Iris pigment epithelial cell (primary cell): ENCODE measurements around the gene STEAP3.

Experiments used
- DNase-seq: peaks from one replicate; pipeline ENCODE4 v3.0.0-alpha.2; 2011; ENCODE audit warnings: low read depth

The STEAP3 gene

GRCh38 chr2:119223521-119224390 lies at the start of gene STEAP3:
Gene STEAP3 (plus strand): TSS chr2:119223834. CDS start chr2:119231013, 7,179 bp downstream.
- DNase-seq, result peak; percentile 28

GRCh38 chr2:119174216-119174992 lies 49.2 kb upstream of the STEAP3 start:
- DNase-seq, result peak; percentile 33

- DNase-seq, result no peak
Observed at GRCh38 chr2:119174993-119175347, 48.7 kb upstream of the STEAP3 start.

- DNase-seq, result no peak
Observed at GRCh38 chr2:119175517-119175916, 48.1 kb upstream of the STEAP3 start.

GRCh38 chr2:119177171-119177837 lies 46.3 kb upstream of the STEAP3 start:
- DNase-seq, result no peak

GRCh38 chr2:119177838-119178190 lies 45.8 kb upstream of the STEAP3 start:
- no peak for DNase-seq

GRCh38 chr2:119178776-119179175 lies 44.9 kb upstream of the STEAP3 start:
- no peak for DNase-seq

- DNase-seq, result no peak
Observed at GRCh38 chr2:119179202-119179601, 44.4 kb upstream of the STEAP3 start.

- DNase-seq, result no peak
Observed at GRCh38 chr2:119179991-119180390, 43.6 kb upstream of the STEAP3 start.

- no peak for DNase-seq
Observed at GRCh38 chr2:119180892-119181291, 42.7 kb upstream of the STEAP3 start.

GRCh38 chr2:119181391-119181790 lies 42.2 kb upstream of the STEAP3 start:
- no peak for DNase-seq

- no peak for DNase-seq
Observed at GRCh38 chr2:119181791-119182445, 41.7 kb upstream of the STEAP3 start.

GRCh38 chr2:119184512-119184911 lies 39.1 kb upstream of the STEAP3 start:
- DNase-seq, result no peak

- no peak for DNase-seq
Observed at GRCh38 chr2:119190321-119191111, 33.1 kb upstream of the STEAP3 start.

- no peak for DNase-seq
Observed at GRCh38 chr2:119192893-119193292, 30.7 kb upstream of the STEAP3 start.

GRCh38 chr2:119195001-119195400 lies 28.6 kb upstream of the STEAP3 start:
- DNase-seq, result no peak

- no peak for DNase-seq
Observed at GRCh38 chr2:119195887-119196286, 27.7 kb upstream of the STEAP3 start.

- DNase-seq, result no peak
Observed at GRCh38 chr2:119196301-119197125, 27.1 kb upstream of the STEAP3 start.

GRCh38 chr2:119197126-119197405 lies 26.6 kb upstream of the STEAP3 start:
- no peak for DNase-seq

GRCh38 chr2:119197529-119198239 lies 25.9 kb upstream of the STEAP3 start:
- peak; percentile 25 for DNase-seq
